Measurements from ENCODE around the gene KCNIP2.

KCNIP2 gene

DNA sequence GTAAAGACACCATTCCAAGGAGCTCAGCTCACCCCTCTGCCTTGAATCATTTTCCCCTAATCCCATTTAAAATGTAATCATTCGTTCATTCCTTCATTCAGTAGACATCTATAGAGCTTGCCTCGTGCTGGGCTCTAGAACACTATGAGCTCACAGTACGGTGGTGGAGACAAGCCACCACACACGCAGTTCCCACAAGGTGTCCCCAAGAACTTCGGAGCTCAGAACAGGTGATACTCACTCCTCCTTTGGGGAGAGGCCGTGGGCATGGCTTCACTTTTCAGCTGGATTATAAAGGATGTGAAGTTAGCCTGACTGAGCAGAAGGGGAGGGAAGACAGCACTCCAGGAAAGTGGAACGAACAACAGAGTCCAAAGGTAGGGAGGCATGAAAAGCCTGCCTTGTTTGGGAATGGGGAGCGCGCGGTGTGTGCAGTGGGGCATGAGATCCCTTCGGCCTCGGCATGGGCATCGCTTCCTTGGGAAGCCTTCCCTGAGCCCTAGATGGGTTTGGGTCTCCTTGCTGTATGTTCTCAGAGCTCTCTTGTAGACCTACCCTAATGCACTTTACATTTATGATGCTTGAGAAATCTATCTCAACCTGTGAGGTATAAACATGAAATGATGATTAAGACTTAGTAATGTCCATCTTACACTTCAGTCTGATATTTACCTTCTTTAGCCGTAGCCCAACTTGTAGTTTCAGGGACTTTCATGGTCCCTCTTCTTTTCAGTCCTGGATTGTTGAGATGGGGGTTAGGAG, 24.5 kb downstream of the KCNIP2 start:
- DNase-seq (ENCODE audit: extremely low spot score): peak; percentile 58
- ChIA-PET CTCF (interaction anchor here (0.6 to 2.1 kb wide), 6 partner anchors 17 to 595 kb away, joined by 4 to 12 read pairs (median 6); no protein-coding TSS in a partner anchor), POLR2A (interaction anchor here (0.6 to 2.9 kb wide), 19 partner anchors 9 to 744 kb away, joined by 3 to 24 read pairs (median 3); partner anchors contain the start of gene NPM3)
- TF ChIP-seq LEF1 (IDR thresholded peaks at IDR 0.05; ENCODE audit: borderline replicate concordance) (no peak), L3MBTL2 (conservative IDR thresholded peaks at IDR 0.05) (peak; percentile 85)

DNA sequence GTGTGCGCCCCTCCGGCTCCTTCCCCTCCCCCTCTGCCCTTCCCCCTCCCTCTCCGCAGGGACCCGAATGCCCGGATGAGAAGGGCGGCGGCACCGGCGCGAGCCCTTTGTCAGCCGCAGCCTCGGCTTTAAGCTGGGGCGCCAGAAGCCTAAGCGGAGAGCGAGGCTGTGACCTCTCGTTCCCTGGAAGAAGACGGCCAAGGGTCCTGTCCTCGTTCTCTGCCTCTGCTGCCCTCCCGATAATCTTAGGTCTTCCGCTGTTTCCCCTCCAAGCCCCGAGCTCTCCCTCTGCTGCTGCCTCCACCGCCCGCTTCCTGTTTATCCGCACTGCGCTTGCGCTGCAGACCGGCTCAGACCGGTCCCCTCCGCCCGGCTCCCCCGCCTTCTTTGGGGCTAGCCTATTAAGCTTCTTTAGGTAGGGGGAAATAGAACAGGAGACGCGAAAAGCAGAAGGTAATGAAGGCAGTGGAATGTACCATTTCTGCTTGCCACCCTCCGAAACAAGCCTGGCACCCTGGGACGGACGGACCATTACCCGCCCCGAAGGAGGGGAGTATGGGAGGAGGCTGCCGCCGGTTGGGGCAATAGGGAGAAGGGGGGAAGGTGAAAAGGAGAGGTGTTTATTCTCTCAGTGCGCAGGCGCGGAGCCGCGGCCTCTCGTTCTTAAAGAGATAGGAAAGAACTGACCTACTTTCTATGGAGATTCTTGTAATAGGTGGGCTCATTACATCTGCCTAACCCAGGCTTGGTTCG, 25.3 kb downstream of the KCNIP2 start, which contains the start of gene OGA:
TSS of gene OGA (minus strand) at position 326 of the 753 bp plus-strand sequence. CDS start 422 bp downstream, outside the sequence.
- ChIA-PET CTCF (interaction anchor here (0.6 to 2.1 kb wide), 6 partner anchors 18 to 604 kb away, joined by 3 to 12 read pairs (median 6); no protein-coding TSS in a partner anchor), POLR2A (interaction anchor here (0.6 to 2.9 kb wide), 22 partner anchors 9 to 743 kb away, joined by 3 to 24 read pairs (median 3); partner anchors contain the start of gene NPM3)
- DNase-seq (ENCODE audit: extremely low spot score): peak; percentile 96
- TF ChIP-seq FOXM1 (IDR thresholded peaks at IDR 0.05; ENCODE audit: borderline replicate concordance): peak; percentile 95
- TF ChIP-seq ARNT (IDR thresholded peaks at IDR 0.05): 0 out of 2 replicates have a peak, but pooled peaks have one; percentile 21
- no peak for TF ChIP-seq ZNF384 (IDR thresholded peaks at IDR 0.05)
- TF ChIP-seq LEF1 (IDR thresholded peaks at IDR 0.05; ENCODE audit: borderline replicate concordance): peak; percentile 76; the same call in 1 of the 2 replicates
- peak; percentile 56; the same call in 1 of the 2 replicates for TF ChIP-seq ELF4 (IDR thresholded peaks at IDR 0.05)
- peak; percentile 97 for TF ChIP-seq FOXK2 (IDR thresholded peaks at IDR 0.05)
- no peak for TF ChIP-seq FOXA1 (IDR thresholded peaks at IDR 0.05)
- TF ChIP-seq BHLHE40 (IDR thresholded peaks at IDR 0.05; ENCODE audit: borderline replicate concordance): peak; percentile 86
- no peak for TF ChIP-seq HDGF (IDR thresholded peaks at IDR 0.05; ENCODE audit: borderline replicate concordance)

DNA sequence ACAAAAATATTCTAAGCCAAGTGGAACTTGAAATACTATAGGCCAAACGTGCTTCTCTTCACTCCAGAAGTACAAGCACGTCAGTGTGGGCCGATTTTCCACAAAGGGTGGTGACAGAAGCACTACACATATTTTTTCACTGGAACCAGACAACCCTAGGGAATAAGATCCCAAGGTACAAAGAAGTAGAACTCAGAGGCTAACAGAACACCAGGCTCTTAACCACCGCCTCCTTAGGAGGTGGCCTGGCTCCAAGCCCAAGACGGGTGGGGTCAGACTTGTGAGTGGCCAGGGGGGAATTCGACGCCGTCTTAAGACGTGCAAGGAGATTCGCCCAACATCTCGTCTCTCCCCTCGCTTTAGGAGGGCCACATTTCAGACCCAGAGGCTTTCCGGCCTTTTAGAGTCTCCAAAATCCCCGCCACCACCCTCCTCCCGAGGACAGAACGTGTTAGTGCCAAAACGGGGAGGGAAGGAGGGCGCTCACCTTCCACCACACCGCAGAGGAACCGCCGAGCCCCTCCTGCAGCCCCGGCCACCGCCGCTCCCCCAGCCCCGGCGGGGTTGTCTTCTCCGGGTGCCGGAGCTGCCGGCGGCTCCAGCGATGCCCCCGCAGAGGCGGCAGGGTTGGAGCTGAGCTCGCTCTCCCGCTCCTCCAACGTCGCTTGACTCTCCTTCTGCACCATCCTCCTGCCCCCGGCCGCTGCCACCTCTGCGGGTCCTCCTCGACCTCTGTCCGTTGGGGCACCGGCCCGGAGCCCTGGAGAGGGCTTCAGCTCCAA, 26.1 kb downstream of the KCNIP2 start:
- TF ChIP-seq SP1 (IDR thresholded peaks at IDR 0.05): no peak
- no peak for TF ChIP-seq ZNF384 (IDR thresholded peaks at IDR 0.05)
- TF ChIP-seq L3MBTL2 (conservative IDR thresholded peaks at IDR 0.05): peak; percentile 24; the same call in 1 of the 2 replicates
- TF ChIP-seq FOXK2 (IDR thresholded peaks at IDR 0.05): no peak
- no peak for TF ChIP-seq CTBP1 (IDR thresholded peaks at IDR 0.05; ENCODE audit: borderline replicate concordance)
- POLR2A ChIA-PET: interaction anchor here (0.5 to 2.9 kb wide), 16 partner anchors 10 to 294 kb away, joined by 3 to 24 read pairs (median 3); partner anchors contain the start of gene NPM3
- CTCF ChIA-PET: interaction anchor here (0.6 to 2.0 kb wide), 5 partner anchors 18 to 604 kb away, joined by 3 to 12 read pairs (median 9); no protein-coding TSS in a partner anchor
- peak; percentile 48 for DNase-seq (ENCODE audit: extremely low spot score)

DNA sequence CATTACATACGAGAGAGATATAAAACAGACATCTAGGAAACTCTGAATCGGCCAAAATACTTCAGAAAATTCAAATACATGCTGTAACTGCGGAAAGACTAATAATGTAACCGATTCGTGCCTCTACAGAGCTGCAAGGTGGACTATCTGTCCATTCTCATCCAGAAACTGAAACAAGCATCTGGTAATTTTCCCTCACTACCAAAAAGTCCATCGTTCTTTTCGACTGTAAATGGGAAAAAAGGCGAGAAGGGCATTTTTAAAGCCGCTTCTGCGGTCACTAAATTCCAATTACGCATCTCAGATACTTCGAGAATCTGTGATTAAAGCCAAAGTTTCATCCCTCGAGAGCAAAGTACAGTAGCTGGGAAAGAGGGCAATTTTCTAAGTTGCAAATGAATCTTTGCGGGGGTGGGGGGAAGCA, 26.7 kb downstream of the KCNIP2 start:
- CTCF ChIA-PET: interaction anchor here (1.7 kb wide), 1 partner anchor 24 kb away, joined by 9 read pairs; no protein-coding TSS in a partner anchor
- POLR2A ChIA-PET: interaction anchor here (0.5 to 1.8 kb wide), 2 partner anchors 13 to 40 kb away, joined by 3 to 7 read pairs; no protein-coding TSS in a partner anchor
- TF ChIP-seq LEF1 (IDR thresholded peaks at IDR 0.05; ENCODE audit: borderline replicate concordance): no peak
- TF ChIP-seq SP1 (IDR thresholded peaks at IDR 0.05): no peak
- no peak for TF ChIP-seq CTBP1 (IDR thresholded peaks at IDR 0.05; ENCODE audit: borderline replicate concordance)
- TF ChIP-seq BHLHE40 (IDR thresholded peaks at IDR 0.05; ENCODE audit: borderline replicate concordance): no peak
- TF ChIP-seq FOXM1 (IDR thresholded peaks at IDR 0.05; ENCODE audit: borderline replicate concordance): no peak
- no peak for TF ChIP-seq L3MBTL2 (conservative IDR thresholded peaks at IDR 0.05)
- TF ChIP-seq NFRKB (IDR thresholded peaks at IDR 0.05): no peak
- TF ChIP-seq, protein P1, sequence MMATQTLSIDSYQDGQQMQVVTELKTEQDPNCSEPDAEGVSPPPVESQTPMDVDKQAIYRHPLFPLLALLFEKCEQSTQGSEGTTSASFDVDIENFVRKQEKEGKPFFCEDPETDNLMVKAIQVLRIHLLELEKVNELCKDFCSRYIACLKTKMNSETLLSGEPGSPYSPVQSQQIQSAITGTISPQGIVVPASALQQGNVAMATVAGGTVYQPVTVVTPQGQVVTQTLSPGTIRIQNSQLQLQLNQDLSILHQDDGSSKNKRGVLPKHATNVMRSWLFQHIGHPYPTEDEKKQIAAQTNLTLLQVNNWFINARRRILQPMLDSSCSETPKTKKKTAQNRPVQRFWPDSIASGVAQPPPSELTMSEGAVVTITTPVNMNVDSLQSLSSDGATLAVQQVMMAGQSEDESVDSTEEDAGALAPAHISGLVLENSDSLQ (IDR thresholded peaks at IDR 0.05): no peak
- no peak for TF ChIP-seq FOXA1 (IDR thresholded peaks at IDR 0.05)
- no peak for TF ChIP-seq HDGF (IDR thresholded peaks at IDR 0.05; ENCODE audit: borderline replicate concordance)
- no peak for DNase-seq (ENCODE audit: extremely low spot score)

DNA sequence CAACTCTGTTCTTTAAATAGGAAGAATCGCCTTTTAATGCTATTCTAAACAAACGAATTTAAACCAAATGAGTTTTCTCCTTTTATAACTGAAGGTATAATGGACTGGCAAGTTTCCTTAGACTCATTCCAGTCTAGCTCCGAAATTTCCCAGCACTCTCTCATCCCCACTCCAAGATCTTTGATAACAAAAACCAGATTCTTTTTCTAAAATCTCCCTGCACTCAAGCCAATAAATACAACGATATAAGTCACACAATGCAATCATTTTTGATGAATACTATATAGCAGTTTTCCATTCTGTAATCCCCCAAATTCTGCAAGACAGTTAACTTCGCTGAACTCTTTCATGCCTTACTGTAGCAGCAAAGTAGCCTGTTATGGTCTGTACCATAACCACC, 27.2 kb downstream of the KCNIP2 start:
- POLR2A ChIA-PET: no interaction called here
- DNase-seq (ENCODE audit: extremely low spot score): no peak
- CTCF ChIA-PET: interaction anchor here (1.7 to 2.2 kb wide), 2 partner anchors 24 to 35 kb away, joined by 6 to 9 read pairs; no protein-coding TSS in a partner anchor
- no peak for TF ChIP-seq ARNT (IDR thresholded peaks at IDR 0.05)
- no peak for TF ChIP-seq NFRKB (IDR thresholded peaks at IDR 0.05)
- TF ChIP-seq FOXA1 (IDR thresholded peaks at IDR 0.05): no peak
- no peak for TF ChIP-seq FOXM1 (IDR thresholded peaks at IDR 0.05; ENCODE audit: borderline replicate concordance)
- TF ChIP-seq SP1 (IDR thresholded peaks at IDR 0.05): no peak
- no peak for TF ChIP-seq BHLHE40 (IDR thresholded peaks at IDR 0.05; ENCODE audit: borderline replicate concordance)
- no peak for TF ChIP-seq LEF1 (IDR thresholded peaks at IDR 0.05; ENCODE audit: borderline replicate concordance)
- TF ChIP-seq FOXK2 (IDR thresholded peaks at IDR 0.05): no peak
- TF ChIP-seq ZNF384 (IDR thresholded peaks at IDR 0.05): no peak
- no peak for TF ChIP-seq TARDBP (IDR thresholded peaks at IDR 0.05)
- TF ChIP-seq CTBP1 (IDR thresholded peaks at IDR 0.05; ENCODE audit: borderline replicate concordance): no peak
- TF ChIP-seq, protein P1 (IDR thresholded peaks at IDR 0.05): no peak
- no peak for TF ChIP-seq HDGF (IDR thresholded peaks at IDR 0.05; ENCODE audit: borderline replicate concordance)
- no peak for TF ChIP-seq ELF4 (IDR thresholded peaks at IDR 0.05)
- TF ChIP-seq L3MBTL2 (conservative IDR thresholded peaks at IDR 0.05): no peak
- no peak for TF ChIP-seq SUZ12 (IDR thresholded peaks at IDR 0.05)

Measured in HEK293T (cell line).